GM19099 (cell line): ENCODE measurements around the gene MXD4.

Source experiments
- POLR2A ChIP-seq: IDR thresholded peaks from 3 replicates; pipeline ENCODE4 v1.6.1; 2011; ENCODE audit warnings: low read depth; ENCODE audit not compliant: insufficient read length; ENCODE audit errors: extremely low read depth

The MXD4 gene

DNA sequence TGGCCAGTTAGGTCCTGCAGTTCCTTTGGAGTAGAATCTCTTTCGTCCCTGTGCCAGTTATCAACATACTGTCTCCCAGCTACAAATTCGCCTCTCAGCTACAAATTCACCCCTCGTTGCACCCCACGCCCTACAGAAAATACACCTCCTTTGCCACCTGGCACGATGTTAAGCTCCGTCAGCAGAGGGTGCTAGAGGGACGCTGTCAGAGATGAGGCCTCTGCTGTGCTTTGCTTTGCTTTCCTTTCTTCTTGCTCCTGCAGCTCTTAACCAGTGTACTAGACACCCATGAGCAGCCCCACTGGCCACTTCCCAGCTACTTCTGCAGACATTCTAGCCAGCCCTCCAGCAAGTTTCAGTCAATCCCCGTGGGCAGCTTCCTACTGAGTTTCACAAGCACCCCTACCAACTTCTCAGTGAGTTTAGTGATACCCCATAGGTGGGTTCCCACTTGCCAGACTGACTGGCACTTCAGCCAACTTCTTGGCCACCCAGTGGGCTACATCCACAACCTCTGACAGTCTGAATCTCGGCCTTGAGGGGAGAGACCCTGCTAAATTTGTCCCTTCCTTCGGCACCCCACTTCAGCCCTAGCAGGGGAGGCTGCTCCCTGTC, 41.8 kb downstream of the MXD4 start:
- no peak for TF ChIP-seq POLR2A

DNA sequence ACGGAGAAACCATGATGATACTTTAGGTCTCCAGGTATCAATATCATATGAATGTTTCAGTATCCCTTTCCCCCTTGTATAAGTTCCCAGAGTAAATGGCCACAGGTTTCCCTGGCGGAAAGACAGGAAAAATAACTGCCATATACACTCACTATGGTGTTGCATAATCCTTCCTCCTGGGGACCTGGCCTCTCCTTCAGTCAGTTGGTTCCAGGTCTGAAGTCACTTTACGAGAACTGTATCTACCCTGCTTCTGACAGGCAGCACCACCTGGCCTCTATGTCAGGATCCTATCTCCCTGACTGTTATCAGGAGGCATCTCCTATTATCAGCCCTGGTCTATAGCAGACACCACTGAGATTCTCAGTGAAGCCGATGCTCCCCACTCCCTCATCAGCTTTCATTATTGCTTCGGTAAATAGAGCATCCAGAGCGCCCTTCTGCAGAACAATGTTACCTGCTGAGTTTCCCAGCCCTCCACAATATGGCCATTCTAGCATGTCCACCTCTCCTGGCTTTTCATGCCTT, 42.6 kb downstream of the MXD4 start:
- TF ChIP-seq POLR2A, result no peak

DNA sequence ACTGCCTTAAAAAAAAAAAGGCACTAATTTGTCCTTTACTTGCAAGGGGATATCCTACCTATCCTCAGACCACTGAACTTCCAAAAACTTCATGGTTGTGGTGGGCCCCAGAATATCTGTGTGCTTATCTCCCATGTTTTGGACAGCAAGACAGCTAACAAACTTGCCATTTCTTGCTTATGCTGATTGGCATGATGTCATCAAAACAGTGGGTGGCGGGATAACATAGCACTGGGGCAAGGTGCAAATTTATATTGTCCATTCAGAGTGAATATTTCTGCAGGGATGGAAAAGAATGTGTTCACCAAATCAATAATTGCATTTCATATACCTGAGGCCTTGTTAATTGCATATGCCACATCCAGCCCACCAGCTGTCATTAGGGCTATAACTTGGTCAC, 43.5 kb downstream of the MXD4 start:
- TF ChIP-seq POLR2A, result no peak

DNA sequence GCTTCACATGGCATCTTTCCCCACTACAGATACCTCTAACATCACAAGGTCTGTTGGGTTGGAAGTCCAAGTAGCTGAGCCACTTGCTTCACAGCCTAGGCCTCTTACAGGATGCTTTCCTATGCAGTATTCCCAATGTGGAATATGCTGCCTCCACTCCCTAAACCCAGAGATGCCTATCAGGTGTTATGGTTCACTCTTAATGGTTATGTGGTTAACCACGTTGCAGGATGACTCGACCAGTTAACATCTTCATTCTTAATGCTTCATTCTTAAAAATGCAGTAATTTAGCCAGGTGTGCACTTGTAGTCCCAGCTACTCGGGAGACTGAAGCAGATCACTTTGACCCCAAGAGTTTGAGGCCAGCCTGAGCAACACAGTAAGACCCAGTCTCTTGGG, 44.2 kb downstream of the MXD4 start:
- TF ChIP-seq POLR2A, result no peak

DNA sequence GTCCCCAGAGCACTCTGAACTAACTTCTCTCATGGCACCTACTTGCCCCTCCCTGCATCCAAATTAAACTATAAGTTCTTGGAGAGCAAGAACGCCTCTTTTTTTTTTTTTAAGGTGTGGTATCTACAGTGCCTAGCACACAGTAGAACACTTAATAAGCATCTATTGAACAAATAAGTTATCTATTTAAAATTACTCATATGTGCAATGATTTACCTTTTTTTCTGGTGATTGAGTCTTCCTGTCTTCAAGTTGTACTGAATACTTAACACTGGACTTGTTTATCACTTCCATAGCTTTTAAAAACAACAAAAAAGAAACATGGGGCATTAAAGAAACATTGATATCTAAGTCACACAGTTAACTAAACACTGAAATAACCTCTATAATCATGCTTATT, 49.1 kb downstream of the MXD4 start:
- no peak for TF ChIP-seq POLR2A
